OCI-LY7 (cell line): ENCODE data around the gene CNIH1. TPM values are rescaled to one million over a fixed set of nuclear protein-coding genes. Genes with fewer than 3 reads are reported as not detected.

Source experiments
- BruUV-seq: library from RNA; stranded (reverse); fragments of 400-500 nt; replicated peaks from 2 replicates; lab custom pipeline; 2021; lab: Mats Ljungman, UMichigan
- CTCF ChIA-PET: fragments of 300-600 bp; sonication (Branson Sonifier 250); formaldehyde crosslinking; loops from one replicate; lab custom pipeline; 2022; ENCODE audit warnings: antibody characterized with exemption; ENCODE audit not compliant: unreplicated experiment; lab: Charles Lee
- POLR2A ChIA-PET: fragments of 300-600 bp; sonication (Branson Sonifier 250); formaldehyde crosslinking; loops from one replicate; lab custom pipeline; 2022; ENCODE audit warnings: antibody characterized with exemption; lab: Charles Lee
- DNase-seq: peaks from one replicate; pipeline ENCODE4 v3.0.0-alpha.2; 2015; ENCODE audit warnings: low spot score
- H2AFZ ChIP-seq: fragments of 200-600 bp; sonication (generic), shearing (Covaris generic); 2 replicates; pipeline ENCODE4 v1.6.1; 2014; ENCODE audit warnings: mild to moderate bottlenecking, antibody characterized with exemption, low read length, moderate library complexity
- H3K27ac ChIP-seq: fragments of 200-600 bp; sonication (generic); 2 replicates; pipeline ENCODE4 v1.5.1; 2014; ENCODE audit warnings: mixed run types, low read depth, mild to moderate bottlenecking, moderate library complexity, low read length, inconsistent platforms; ENCODE audit not compliant: poor library complexity, severe bottlenecking
- H3K36me3 ChIP-seq: fragments of 200-600 bp; sonication (generic); 2 replicates; pipeline ENCODE4 v1.6.1; 2014; ENCODE audit warnings: mild to moderate bottlenecking, antibody characterized with exemption, low read length, moderate library complexity, mixed read lengths; ENCODE audit not compliant: insufficient read depth
- H3K4me1 ChIP-seq: fragments of 200-600 bp; sonication (generic); 2 replicates; pipeline ENCODE4 v1.5.1; 2014; ENCODE audit warnings: mild to moderate bottlenecking, low read length; ENCODE audit not compliant: insufficient read depth, poor library complexity, severe bottlenecking
- H3K4me2 ChIP-seq: fragments of 200-600 bp; sonication (generic); 2 replicates; pipeline ENCODE4 v1.6.1; 2014; ENCODE audit warnings: mild to moderate bottlenecking, low read length
- H3K4me3 ChIP-seq: fragments of 200-600 bp; sonication (generic); 2 replicates; pipeline ENCODE4 v1.5.1; 2014; ENCODE audit warnings: mild to moderate bottlenecking, low read depth, low read length; ENCODE audit not compliant: poor library complexity, severe bottlenecking
- H3K79me2 ChIP-seq: fragments of 200-600 bp; sonication (generic); 2 replicates; pipeline ENCODE4 v1.6.1; 2016; ENCODE audit warnings: low read depth, mild to moderate bottlenecking, low read length, moderate library complexity, mixed read lengths; ENCODE audit not compliant: insufficient read depth
- H3K9me2 ChIP-seq: fragments of 200-600 bp; sonication (generic); 2 replicates; pipeline ENCODE4 v1.6.1; 2016; ENCODE audit warnings: mild to moderate bottlenecking, low read length, mixed read lengths; ENCODE audit not compliant: insufficient read depth
- H3K9me3 ChIP-seq: fragments of 200-600 bp; sonication (generic); 2 replicates; pipeline ENCODE4 v1.6.1; 2014; ENCODE audit warnings: mild to moderate bottlenecking, mixed run types, low read length, mixed read lengths
- H4K20me1 ChIP-seq: fragments of 200-600 bp; sonication (generic); 2 replicates; pipeline ENCODE4 v1.6.1; 2014; ENCODE audit warnings: mild to moderate bottlenecking, antibody characterized with exemption, low read length, moderate library complexity, mixed read lengths; ENCODE audit not compliant: insufficient read depth
- CTCF ChIP-seq: fragments of 200-600 bp; sonication (generic); conservative IDR thresholded peaks from 2 replicates; pipeline ENCODE4 v1.5.1; 2014; ENCODE audit warnings: mild to moderate bottlenecking, antibody characterized with exemption, low read length, moderate library complexity, mixed read lengths
- EZH2phosphoT487 ChIP-seq: fragments of 200-600 bp; sonication (generic); IDR thresholded peaks from 2 replicates; pipeline ENCODE4 v1.6.1; 2018; ENCODE audit warnings: low read depth, borderline replicate concordance, mild to moderate bottlenecking, mixed run types, antibody characterized with exemption, low read length, moderate library complexity, mixed read lengths
- intact Hi-C: fragments of 100-400 bp; cut with micrococcal nuclease; formaldehyde crosslinking; loops from one replicate; pipeline ENCODE4 v1.10.0; 2022; ENCODE audit not compliant: unreplicated experiment
- total RNA-seq, 2 experiments: library from RNA; depleted of rRNA in 1 of 2; stranded (reverse); fragments of >200 nt in 1 of 2; shearing (Covaris generic) in 1 of 2; gene quantifications; 2 replicates each; pipeline ENCODE4 v1.2.3, GENCODE V29; 2014 to 2022

The CNIH1 gene
- total RNA-seq, 2 experiments from 2014 or later: 29.7 to 96.6 TPM

GRCh38 chr14:54425537-54426274 is 15.5 kb downstream of the CNIH1 start:
- ChIA-PET POLR2A (interaction anchor here (0.7 to 2.4 kb wide), 3 partner anchors 9 to 13 kb away, joined by 3 to 16 read pairs (median 3); no protein-coding TSS in a partner anchor), CTCF (no interaction called here)
- intact Hi-C loops: no loop called here

DNA sequence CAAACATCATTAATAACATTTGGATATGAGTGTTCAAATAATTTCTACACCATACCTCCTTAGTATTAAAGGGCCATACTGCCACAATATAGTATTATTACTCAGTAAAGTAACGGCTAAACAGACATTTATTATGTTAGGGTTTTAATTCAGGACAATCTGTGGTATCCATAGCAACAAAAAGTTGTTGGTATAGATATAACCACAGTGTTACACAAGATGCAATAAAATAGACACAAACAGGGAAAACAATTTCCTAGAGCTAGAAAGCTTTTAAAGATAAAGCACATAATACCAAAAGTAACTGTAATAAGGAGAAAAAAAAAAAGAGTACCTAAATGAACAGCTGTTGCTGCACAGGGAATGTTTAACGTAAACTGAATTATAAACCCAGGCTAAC is 16.1 kb downstream of the CNIH1 start:
- CTCF ChIA-PET: no interaction called here
- DNase-seq: no peak

More at GRCh38 chr14:54425537-54426274, 15.5 kb downstream of the CNIH1 start:
- TF ChIP-seq CTCF (no peak), EZH2phosphoT487 (no peak)
- Histone ChIP-seq H4K20me1 (no peaks in the 10 kb centered on the region), H3K79me2 (no peaks in the 10 kb centered on the region; the same call in 1 of the 2 replicates), H2AFZ (no peak overlapping the region), H3K27ac (no peak overlapping the region), H3K4me2 (no peak overlapping the region), H3K9me3 (no peaks in the 10 kb centered on the region), H3K4me3 (no peak overlapping the region), H3K36me3 (peaks cover 98% of the 10 kb centered on the region), H3K9me2 (no peaks in the 10 kb centered on the region), H3K4me1 (peaks cover 1% of the 10 kb centered on the region)
- BruUV-seq: no TSS peak
- no peak for DNase-seq

More for the DNA sequence above, 16.1 kb downstream of the CNIH1 start:
- Histone ChIP-seq H3K4me2 (no peak overlapping the region), H2AFZ (no peak overlapping the region), H3K79me2 (no peaks in the 10 kb centered on the region; the same call in 1 of the 2 replicates), H3K9me3 (no peaks in the 10 kb centered on the region), H4K20me1 (no peaks in the 10 kb centered on the region), H3K4me1 (peaks cover 7% of the 10 kb centered on the region), H3K9me2 (no peaks in the 10 kb centered on the region), H3K27ac (no peak overlapping the region), H3K4me3 (no peak overlapping the region), H3K36me3 (peaks cover 98% of the 10 kb centered on the region)
- BruUV-seq: no TSS peak
- no peak for TF ChIP-seq CTCF
- no peak for TF ChIP-seq EZH2phosphoT487
- intact Hi-C loops: no loop called here
- POLR2A ChIA-PET: interaction anchor here (0.7 to 2.4 kb wide), 4 partner anchors 10 to 28 kb away, joined by 3 to 16 read pairs (median 8); partner anchors contain the start of gene CDKN3
